ENCODE results near the gene NIPBL.
"Not testable (repeated sequence)": the region's sequence is repeated elsewhere in the genome, so short reads cannot be mapped to it uniquely, and the experiment has no call there.

Gene NIPBL

GRCh38 chr5:36877667-36878391 lies 1.3 kb downstream of the NIPBL start:
- DNase-seq (ENCODE audit: low read depth), result no peak

GRCh38 chr5:36878392-36879082 lies 2.0 kb downstream of the NIPBL start:
- no peak for DNase-seq (ENCODE audit: low read depth)

DNA sequence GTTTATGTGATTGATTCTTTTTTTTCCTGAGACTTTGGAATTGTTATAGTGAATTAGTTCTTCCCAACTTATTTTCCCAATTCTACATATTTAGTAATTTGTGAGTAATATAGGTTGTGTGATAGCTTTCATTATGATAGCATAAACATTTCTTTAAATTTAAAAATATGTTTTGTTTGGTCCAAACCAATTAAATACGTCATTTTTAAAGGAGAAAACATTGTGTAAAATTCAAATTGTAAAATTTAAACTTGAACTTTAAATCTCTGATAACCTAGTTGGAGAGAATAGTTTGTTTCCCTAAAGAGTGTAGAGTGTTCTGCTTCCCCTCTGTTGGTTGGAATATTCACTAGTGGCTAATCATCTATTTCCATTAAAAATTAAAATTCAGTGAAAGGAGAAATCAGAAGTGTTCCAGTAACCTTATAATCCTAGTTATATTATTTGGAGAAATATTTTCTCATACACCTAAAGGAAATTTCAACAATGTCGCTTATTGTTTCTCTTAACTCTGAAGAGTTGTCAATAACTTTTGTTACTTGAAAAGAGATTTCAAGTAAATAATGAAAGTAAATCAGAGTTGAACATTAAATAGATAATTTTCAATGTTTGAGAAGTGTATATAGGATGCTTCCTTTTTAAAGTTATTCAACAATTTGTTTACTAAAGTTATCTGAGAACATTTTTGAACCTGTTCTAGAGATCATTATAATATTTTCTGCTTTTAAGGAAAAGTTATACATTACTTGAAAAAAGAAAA lies 2.9 kb downstream of the NIPBL start:
- DNase-seq (ENCODE audit: low read depth), result no peak

GRCh38 chr5:36880761-36881160 lies 4.2 kb downstream of the NIPBL start:
- no peak for DNase-seq (ENCODE audit: low read depth)

GRCh38 chr5:36881304-36881703 lies 4.7 kb downstream of the NIPBL start:
- no peak for DNase-seq (ENCODE audit: low read depth)

- no peak for DNase-seq (ENCODE audit: low read depth)
Measured at GRCh38 chr5:36881807-36882206, 5.2 kb downstream of the NIPBL start.

DNA sequence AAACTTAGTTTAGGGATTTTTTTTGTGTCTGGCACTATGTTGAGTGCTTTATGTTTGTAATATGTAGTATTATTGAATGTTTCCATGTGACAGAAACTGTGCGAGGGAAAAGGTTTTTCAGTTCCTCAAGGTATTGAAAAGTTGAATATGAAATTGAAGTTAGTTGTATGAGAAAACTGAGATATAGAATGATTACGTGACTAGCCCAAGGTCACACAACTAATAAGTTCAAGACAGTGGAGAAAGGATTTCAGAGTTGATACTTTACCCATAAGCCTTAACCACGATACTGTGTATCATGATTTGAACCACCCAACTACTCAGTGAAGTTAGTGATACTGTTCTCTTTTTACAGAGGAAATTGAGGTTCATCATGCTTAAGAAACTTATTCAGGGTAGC lies 5.7 kb downstream of the NIPBL start:
- no peak for DNase-seq (ENCODE audit: low read depth)

- DNase-seq (ENCODE audit: low read depth), result no peak
Measured at GRCh38 chr5:36883894-36884462, 7.4 kb downstream of the NIPBL start.

DNA sequence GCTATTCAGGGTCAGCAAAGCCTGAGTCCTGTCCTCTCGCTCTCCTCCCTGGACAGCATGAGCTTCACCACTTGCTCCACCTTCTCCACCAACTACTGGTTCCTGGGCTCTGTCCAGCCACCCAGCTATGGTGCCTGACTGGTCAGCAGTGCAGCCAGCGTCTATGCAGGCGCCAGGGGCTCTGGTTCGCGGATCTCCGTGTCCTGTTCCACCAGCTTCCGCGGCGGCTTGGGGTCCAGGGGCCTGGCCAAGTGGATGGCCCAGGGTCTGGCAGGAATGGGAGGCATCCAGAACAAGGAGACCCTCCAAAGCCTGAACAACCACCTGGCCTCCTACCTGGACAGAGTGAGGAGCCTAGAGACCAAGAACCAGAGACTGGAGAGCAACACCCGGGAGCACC lies 8.6 kb downstream of the NIPBL start:
- no peak for DNase-seq (ENCODE audit: low read depth)

DNA sequence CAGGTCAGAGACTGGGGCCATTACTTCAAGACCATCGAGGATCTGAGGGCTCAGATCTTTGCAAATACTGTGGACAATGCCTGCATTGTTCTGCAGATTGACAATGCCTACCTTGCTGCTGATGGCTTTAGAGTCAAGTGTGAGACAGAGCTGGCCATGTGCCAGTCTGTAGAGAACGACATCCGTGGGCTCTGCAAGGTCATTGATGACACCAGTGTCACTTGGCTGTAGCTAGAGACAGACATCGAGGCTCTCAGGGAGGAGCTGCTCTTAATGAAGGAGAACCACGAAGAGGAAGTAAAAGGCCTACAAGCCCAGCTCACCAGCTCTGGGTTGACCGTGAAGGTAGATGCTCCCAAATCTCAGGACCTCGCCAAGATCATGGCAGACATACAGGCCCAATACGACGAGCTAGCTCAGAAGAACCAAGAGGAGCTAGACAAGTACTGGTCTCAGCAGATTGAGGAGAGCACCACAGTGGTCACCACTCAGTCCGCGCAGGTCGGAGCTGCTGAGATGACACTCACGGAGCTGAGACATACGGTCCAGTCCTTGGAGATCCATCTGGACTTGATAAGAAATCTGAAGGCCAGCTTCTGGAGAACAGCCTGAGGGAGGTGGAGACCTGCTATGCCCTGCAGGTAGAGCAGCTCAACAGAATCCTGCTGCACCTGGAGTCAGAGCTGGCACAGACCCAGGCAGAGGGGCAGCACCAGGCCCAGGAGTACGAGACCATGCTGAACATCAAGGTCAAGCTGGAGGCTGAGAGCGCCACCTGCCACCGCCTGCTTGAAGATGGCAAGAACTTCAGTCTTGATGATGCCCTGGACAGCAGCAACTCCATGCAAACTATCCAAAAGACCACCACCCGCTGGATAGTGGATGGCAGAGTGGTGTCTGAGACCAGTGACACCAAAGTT lies 9.3 kb downstream of the NIPBL start:
- no peak for DNase-seq (ENCODE audit: low read depth)

- no peak for DNase-seq (ENCODE audit: low read depth)
Measured at GRCh38 chr5:36886791-36887190, 10.2 kb downstream of the NIPBL start.

DNA sequence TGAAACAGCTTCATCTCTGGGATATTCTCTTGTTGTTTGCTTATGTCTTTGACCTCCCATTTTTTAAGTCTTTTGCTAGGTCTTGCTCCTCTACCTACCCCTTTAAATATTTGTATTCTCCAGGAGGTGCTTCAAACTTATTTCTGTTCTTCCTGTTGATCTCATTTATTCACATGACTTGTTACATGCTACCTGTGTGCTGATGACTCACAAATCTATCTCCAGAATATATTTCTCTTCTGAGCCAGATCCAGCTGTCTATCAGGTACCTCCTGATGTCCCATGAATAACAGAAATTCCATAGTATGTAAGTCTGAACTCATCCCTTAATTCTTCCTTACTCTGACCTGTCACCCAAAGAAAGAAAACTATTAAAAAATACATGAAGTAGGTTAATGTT lies 11.0 kb downstream of the NIPBL start:
- no peak for DNase-seq (ENCODE audit: low read depth)

- no peak for DNase-seq (ENCODE audit: low read depth)
Measured at GRCh38 chr5:36888303-36888702, 11.7 kb downstream of the NIPBL start.

DNA sequence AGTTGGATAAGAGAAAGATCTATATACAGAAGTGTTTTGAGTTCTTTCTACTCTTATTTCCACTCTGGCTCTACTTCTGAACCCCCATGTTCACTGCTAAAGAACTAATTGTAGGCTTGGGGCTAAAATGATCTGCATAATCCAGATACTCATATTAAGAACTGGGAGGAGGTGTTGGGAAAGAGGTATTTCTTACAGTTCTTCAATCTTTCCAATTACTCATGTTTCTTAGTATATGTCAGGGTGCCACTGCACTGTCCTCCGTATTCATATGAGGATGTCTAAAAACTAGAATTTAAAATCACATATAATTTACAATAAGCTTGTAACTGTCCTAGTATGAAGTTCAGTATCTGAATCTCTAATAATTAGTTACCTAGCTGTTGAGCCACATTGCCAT lies 12.7 kb downstream of the NIPBL start:
- no peak for DNase-seq (ENCODE audit: low read depth)

GRCh38 chr5:36891266-36891665 lies 14.7 kb downstream of the NIPBL start:
- DNase-seq (ENCODE audit: low read depth), result no peak

- not testable (repeated sequence) for DNase-seq (ENCODE audit: low read depth)
Measured at GRCh38 chr5:36892085-36892830, 15.7 kb downstream of the NIPBL start.

GRCh38 chr5:36894954-36895353 lies 18.4 kb downstream of the NIPBL start:
- no peak for DNase-seq (ENCODE audit: low read depth)

DNA sequence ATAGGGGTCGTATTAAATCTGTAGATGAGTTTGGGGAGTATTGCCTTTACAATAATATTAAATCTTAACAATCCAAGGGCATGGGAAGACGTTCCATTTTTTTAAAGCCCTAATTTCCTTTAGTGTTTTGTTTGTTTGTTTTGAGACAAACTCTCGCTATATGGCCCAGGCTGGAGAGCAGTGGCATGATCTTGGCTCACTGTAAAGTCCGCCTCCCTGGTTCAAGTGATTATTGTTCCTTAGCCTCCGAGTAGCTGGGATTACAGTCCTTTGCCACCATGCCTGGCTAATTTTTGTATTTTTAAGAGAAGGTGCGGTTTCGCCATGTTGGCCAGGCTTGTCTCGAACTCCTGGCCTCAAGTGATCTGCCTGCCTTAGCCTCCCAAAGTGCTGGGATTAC lies 19.9 kb downstream of the NIPBL start:
- no peak for DNase-seq (ENCODE audit: low read depth)

DNA sequence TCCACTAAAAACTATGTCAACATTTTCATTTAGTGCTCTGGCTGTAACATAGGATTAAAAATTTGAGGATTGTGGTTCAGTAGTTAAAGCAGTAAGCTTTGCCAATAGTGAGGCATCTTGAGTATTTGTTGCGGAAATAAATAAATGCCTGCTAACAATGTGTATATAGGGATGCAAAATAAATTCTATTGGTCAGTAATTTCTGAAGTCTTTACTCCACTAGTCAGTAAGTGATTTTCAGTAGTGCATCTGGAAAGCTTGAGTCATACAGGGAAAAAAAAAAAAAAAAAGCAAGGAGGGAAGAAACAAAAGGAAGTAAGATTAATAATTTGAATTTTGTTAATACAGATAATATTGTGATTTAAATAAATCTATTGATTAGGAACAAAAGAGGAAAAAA lies 21.0 kb downstream of the NIPBL start:
- no peak for DNase-seq (ENCODE audit: low read depth)

DNA sequence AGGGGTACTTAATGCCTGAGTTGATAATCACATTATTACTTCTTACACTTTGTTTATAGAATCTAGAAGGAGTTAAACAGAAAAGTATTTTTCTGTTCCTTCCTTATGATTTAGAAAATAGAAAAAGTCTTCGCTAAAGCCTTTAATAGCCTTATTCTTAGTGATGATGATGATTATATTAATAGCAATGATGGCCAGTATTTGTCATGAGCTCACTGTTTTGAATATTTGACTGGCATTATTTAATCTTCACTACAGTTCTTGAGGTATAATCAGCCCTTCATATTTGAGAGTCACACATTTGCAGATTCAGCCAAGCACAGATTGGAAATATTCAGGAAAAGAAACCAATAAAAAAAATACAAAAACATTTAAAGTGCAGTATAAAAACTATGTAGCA lies 23.3 kb downstream of the NIPBL start:
- DNase-seq (ENCODE audit: low read depth), result no peak

DNA sequence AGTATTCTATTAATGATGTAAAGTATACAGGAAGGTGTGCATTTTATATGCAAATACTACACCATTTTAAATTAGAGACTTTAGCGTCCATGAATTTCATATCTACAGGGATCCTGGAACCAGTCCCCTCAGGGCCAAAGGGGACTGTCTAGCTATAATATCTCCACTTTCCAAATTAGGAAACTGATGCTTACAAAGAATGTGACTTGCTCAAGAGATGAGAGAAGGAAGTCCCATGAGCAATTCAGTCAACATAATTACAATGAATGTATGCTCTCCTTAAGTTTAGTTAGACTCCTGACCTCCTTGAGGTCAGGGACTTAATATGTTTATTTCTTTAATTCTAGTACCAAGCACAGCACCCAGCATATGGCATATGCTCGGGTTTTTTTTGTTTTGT lies 23.7 kb downstream of the NIPBL start:
- DNase-seq (ENCODE audit: low read depth), result no peak
